Measurements from ENCODE around the gene TFF1. TPM values are rescaled to one million over a fixed set of nuclear protein-coding genes. Genes with fewer than 3 reads are reported as not detected.

TFF1 gene
- total RNA-seq, 1 donor = not detected

- TF ChIP-seq CTCF (IDR thresholded peaks at IDR 0.05; ENCODE audit: insufficient read depth, low read depth, low read length) = no peak
- no peak for DNase-seq (ENCODE audit: low read depth)
- H3K4me3 ChIP-seq (ENCODE audit: low read depth, low read length) = no peak overlapping the region
These were observed 6.0 kb downstream of the TFF1 start for GRCh38 chr21:42360317-42360716.

- DNase-seq (ENCODE audit: low read depth) = no peak
- TF ChIP-seq CTCF (IDR thresholded peaks at IDR 0.05; ENCODE audit: insufficient read depth, low read depth, low read length) = no peak
- no peak overlapping the region for H3K4me3 ChIP-seq (ENCODE audit: low read depth, low read length)
These were observed 7.4 kb downstream of the TFF1 start for GRCh38 chr21:42358937-42359336.

- no peak for TF ChIP-seq CTCF (IDR thresholded peaks at IDR 0.05; ENCODE audit: insufficient read depth, low read depth, low read length)
- DNase-seq (ENCODE audit: low read depth) = no peak
- H3K4me3 ChIP-seq (ENCODE audit: low read depth, low read length) = no peak overlapping the region
These were observed 8.1 kb downstream of the TFF1 start for GRCh38 chr21:42358261-42358660.

- no peak for TF ChIP-seq CTCF (IDR thresholded peaks at IDR 0.05; ENCODE audit: insufficient read depth, low read depth, low read length)
- no peak for DNase-seq (ENCODE audit: low read depth)
- no peak overlapping the region for H3K4me3 ChIP-seq (ENCODE audit: low read depth, low read length)
These were observed 9.0 kb downstream of the TFF1 start for GRCh38 chr21:42357307-42357706.

GRCh38 chr21:42356650-42357049, 9.7 kb downstream of the TFF1 start:
- no peak for TF ChIP-seq CTCF (IDR thresholded peaks at IDR 0.05; ENCODE audit: insufficient read depth, low read depth, low read length)
- DNase-seq (ENCODE audit: low read depth) = no peak
- H3K4me3 ChIP-seq (ENCODE audit: low read depth, low read length) = no peak overlapping the region

- no peak overlapping the region for H3K4me3 ChIP-seq (ENCODE audit: low read depth, low read length)
- no peak for TF ChIP-seq CTCF (IDR thresholded peaks at IDR 0.05; ENCODE audit: insufficient read depth, low read depth, low read length)
These were observed 10.3 kb downstream of the TFF1 start for GRCh38 chr21:42356046-42356445.

GRCh38 chr21:42353623-42354022, 12.7 kb downstream of the TFF1 start:
- DNase-seq (ENCODE audit: low read depth) = no peak
- TF ChIP-seq CTCF (IDR thresholded peaks at IDR 0.05; ENCODE audit: insufficient read depth, low read depth, low read length) = no peak
- H3K4me3 ChIP-seq (ENCODE audit: low read depth, low read length) = no peak overlapping the region

More at GRCh38 chr21:42356046-42356445, 10.3 kb downstream of the TFF1 start:
- DNase-seq (ENCODE audit: low read depth) = no peak

Measured in fibroblast of villous mesenchyme (primary cell).